Measurements from ENCODE around the gene INTS13.

GRCh38 chr12:26936559-26937442 lies 980 bp downstream of the INTS13 start:
- no peak for TF ChIP-seq SUZ12 (IDR thresholded peaks at IDR 0.05; ENCODE audit: extremely low read depth, insufficient read depth, insufficient read length)
- no peak for TF ChIP-seq YY1 (IDR thresholded peaks at IDR 0.05; ENCODE audit: insufficient read depth, insufficient read length)
- TF ChIP-seq ZNF274 (IDR thresholded peaks at IDR 0.05; ENCODE audit: low read depth, low read length), result no peak
